Stimulated activated CD4-positive, alpha-beta T cell treated with anti-CD3 and anti-CD28 coated beads, Interleukin-2, amount 100 ng/mL, for 4 hours (primary cell): Measurements from ENCODE around the gene IL1A.

Experiments
- DNase-seq: peaks from one replicate; pipeline ENCODE4 v3.0.0-alpha.2; 2020; ENCODE audit warnings: low read depth

The IL1A gene

GRCh38 chr2:112762276-112762675 is 22.0 kb downstream of the IL1A start:
- DNase-seq, result no peak

- no peak for DNase-seq
Measured at GRCh38 chr2:112760149-112760548, 24.1 kb downstream of the IL1A start.

- no peak for DNase-seq
Measured at GRCh38 chr2:112758711-112759110, 25.6 kb downstream of the IL1A start.

GRCh38 chr2:112757265-112757664 is 27.0 kb downstream of the IL1A start:
- no peak for DNase-seq

GRCh38 chr2:112756207-112756606 is 28.1 kb downstream of the IL1A start:
- DNase-seq, result no peak

- DNase-seq, result no peak
Measured at GRCh38 chr2:112755444-112755843, 28.8 kb downstream of the IL1A start.

GRCh38 chr2:112754564-112754963 is 29.7 kb downstream of the IL1A start:
- no peak for DNase-seq

- no peak for DNase-seq
Measured at GRCh38 chr2:112752667-112753066, 31.6 kb downstream of the IL1A start.

GRCh38 chr2:112751451-112752197 is 32.7 kb downstream of the IL1A start:
- DNase-seq, result no peak

GRCh38 chr2:112750560-112750843 is 33.8 kb downstream of the IL1A start:
- no peak for DNase-seq

GRCh38 chr2:112749755-112750559 is 34.3 kb downstream of the IL1A start:
- peak; percentile 69 for DNase-seq

GRCh38 chr2:112740527-112740926 is 43.8 kb downstream of the IL1A start:
- DNase-seq, result no peak

- DNase-seq, result no peak
Measured at GRCh38 chr2:112737542-112738232, 46.6 kb downstream of the IL1A start.

GRCh38 chr2:112733871-112734270 is 50.4 kb downstream of the IL1A start:
- no peak for DNase-seq

- DNase-seq, result no peak
Measured at GRCh38 chr2:112733456-112733855, 50.8 kb downstream of the IL1A start.

- DNase-seq, result no peak
Measured at GRCh38 chr2:112731479-112731878, 52.8 kb downstream of the IL1A start.

GRCh38 chr2:112730791-112731190 is 53.5 kb downstream of the IL1A start:
- DNase-seq, result no peak

GRCh38 chr2:112730216-112730615 is 54.1 kb downstream of the IL1A start:
- no peak for DNase-seq

- DNase-seq, result no peak
Measured at GRCh38 chr2:112728378-112729175, 55.7 kb downstream of the IL1A start.

GRCh38 chr2:112728029-112728362 is 56.3 kb downstream of the IL1A start:
- no peak for DNase-seq

- no peak for DNase-seq
Measured at GRCh38 chr2:112727276-112728028, 56.8 kb downstream of the IL1A start.
